Osteocyte (in vitro differentiated cells): ENCODE results near the gene NIPAL4. TPM values are rescaled to one million over a fixed set of nuclear protein-coding genes. Genes with fewer than 3 reads are reported as not detected.

Experiments
- DNase-seq: peaks from one replicate; pipeline ENCODE4 v3.0.0; 2021; ENCODE audit warnings: mixed read lengths; ENCODE audit not compliant: unreplicated experiment; ENCODE audit errors: extremely low spot score
- H3K27ac Mint-ChIP-seq: one replicate; pipeline ENCODE4 v1.8.0; 2021; ENCODE audit warnings: mild to moderate bottlenecking, mixed read lengths; ENCODE audit not compliant: unreplicated experiment
- H3K27me3 Mint-ChIP-seq: one replicate; pipeline ENCODE4 v1.8.0; 2021; ENCODE audit warnings: mixed read lengths; ENCODE audit not compliant: unreplicated experiment
- H3K36me3 Mint-ChIP-seq: one replicate; pipeline ENCODE4 v1.8.0; 2021; ENCODE audit warnings: mixed read lengths; ENCODE audit not compliant: unreplicated experiment
- H3K4me1 Mint-ChIP-seq: one replicate; pipeline ENCODE4 v1.8.0; 2021; ENCODE audit warnings: mixed read lengths; ENCODE audit not compliant: unreplicated experiment
- H3K4me3 Mint-ChIP-seq: one replicate; pipeline ENCODE4 v1.8.0; 2021; ENCODE audit warnings: mild to moderate bottlenecking, moderate library complexity, mixed read lengths; ENCODE audit not compliant: unreplicated experiment
- H3K9me3 Mint-ChIP-seq: one replicate; pipeline ENCODE4 v1.8.0; 2021; ENCODE audit warnings: mixed read lengths; ENCODE audit not compliant: unreplicated experiment
- CTCF ChIP-seq: fragments of 200-600 bp; sonication (generic); IDR thresholded peaks from 2 replicates; pipeline ENCODE4 v1.5.0; 2021; ENCODE audit warnings: antibody characterized with exemption, mild to moderate bottlenecking, moderate library complexity
- total RNA-seq: library from RNA; stranded (reverse); gene quantifications from 2 replicates; pipeline ENCODE4 v1.2.1, GENCODE V29; 2021

The NIPAL4 gene
- total RNA-seq, 1 donor from 2014 or later: 2.3 TPM

GRCh38 chr5:157469687-157470086 is 9.7 kb downstream of the NIPAL4 start:
- Mint-ChIP-seq H3K36me3 (peaks cover 5% of the 10 kb centered on the region), H3K4me3 (no peak overlapping the region), H3K4me1 (peaks cover 30% of the 10 kb centered on the region), H3K27ac (no peak overlapping the region), H3K27me3 (no peaks in the 10 kb centered on the region), H3K9me3 (no peaks in the 10 kb centered on the region)
- DNase-seq: no peak
- TF ChIP-seq CTCF: no peak

GRCh38 chr5:157470631-157471030 is 10.6 kb downstream of the NIPAL4 start:
- no peak overlapping the region for H3K4me3 Mint-ChIP-seq
- H3K27ac Mint-ChIP-seq: no peak overlapping the region
- DNase-seq: no peak
- no peaks in the 10 kb centered on the region for H3K27me3 Mint-ChIP-seq
- TF ChIP-seq CTCF: no peak
- peaks cover 5% of the 10 kb centered on the region for H3K36me3 Mint-ChIP-seq
- peaks cover 31% of the 10 kb centered on the region for H3K4me1 Mint-ChIP-seq
- no peaks in the 10 kb centered on the region for H3K9me3 Mint-ChIP-seq

- DNase-seq: no peak
- H3K9me3 Mint-ChIP-seq: no peaks in the 10 kb centered on the region
- H3K4me3 Mint-ChIP-seq: no peak overlapping the region
- H3K36me3 Mint-ChIP-seq: peaks cover 5% of the 10 kb centered on the region
- H3K4me1 Mint-ChIP-seq: peaks cover 36% of the 10 kb centered on the region
- no peak overlapping the region for H3K27ac Mint-ChIP-seq
- H3K27me3 Mint-ChIP-seq: no peaks in the 10 kb centered on the region
- peak; percentile 72 for TF ChIP-seq CTCF
Measured at GRCh38 chr5:157471709-157472108, 11.7 kb downstream of the NIPAL4 start.

- Mint-ChIP-seq H3K27ac (peak overlapping the region; percentile 76), H3K27me3 (no peaks in the 10 kb centered on the region), H3K4me3 (no peak overlapping the region), H3K4me1 (peaks cover 46% of the 10 kb centered on the region), H3K36me3 (peaks cover 7% of the 10 kb centered on the region), H3K9me3 (no peaks in the 10 kb centered on the region)
- no peak for DNase-seq
- TF ChIP-seq CTCF: no peak
Measured at GRCh38 chr5:157473383-157474320, 13.6 kb downstream of the NIPAL4 start.

GRCh38 chr5:157475432-157475831 is 15.4 kb downstream of the NIPAL4 start:
- Mint-ChIP-seq H3K36me3 (peaks cover 10% of the 10 kb centered on the region), H3K27ac (peak overlapping the region; percentile 76), H3K4me1 (peaks cover 43% of the 10 kb centered on the region), H3K9me3 (no peaks in the 10 kb centered on the region), H3K27me3 (no peaks in the 10 kb centered on the region), H3K4me3 (no peak overlapping the region)
- no peak for TF ChIP-seq CTCF
- no peak for DNase-seq
